OCI-LY3 (cell line): ENCODE data around the gene TNRC18.

Experiments
- H2AFZ ChIP-seq: fragments of 200-600, 300-600 bp; shearing (Covaris generic); 2 replicates; pipeline ENCODE4 v1.6.0; 2014; ENCODE audit warnings: antibody characterized with exemption, low read depth, low read length
- H3K27ac ChIP-seq: fragments of 200-600, 300-600 bp; sonication (generic); 2 replicates; pipeline ENCODE4 v1.5.1; 2014; ENCODE audit warnings: mild to moderate bottlenecking, low read length, moderate library complexity, mixed read lengths
- H3K27me3 ChIP-seq: fragments of 200-600, 300-600 bp; sonication (generic); 2 replicates; pipeline ENCODE4 v1.6.1; 2014; ENCODE audit warnings: low read depth, low read length, mixed read lengths
- H3K36me3 ChIP-seq: fragments of 200-600, 300-600 bp; sonication (generic); replicated peaks from 2 replicates; pipeline ENCODE3; 2014; ENCODE audit warnings: low read depth, low read length, mixed read lengths
- H3K4me1 ChIP-seq: fragments of 300-600, 200-600 bp; sonication (generic); 2 replicates; pipeline ENCODE4 v1.6.1; 2014; ENCODE audit warnings: low read length, mixed read lengths
- H3K4me2 ChIP-seq: fragments of 200-600, 300-600 bp; sonication (generic); 2 replicates; pipeline ENCODE4 v1.6.1; 2014; ENCODE audit warnings: low read length, mixed read lengths
- H3K4me3 ChIP-seq: fragments of 300-600, 200-600 bp; sonication (generic); 2 replicates; pipeline ENCODE4 v1.5.1; 2014; ENCODE audit warnings: antibody characterized with exemption, mild to moderate bottlenecking, low read length, moderate library complexity
- H3K79me2 ChIP-seq: fragments of 300-600, 200-600 bp; shearing (Covaris generic); 2 replicates; pipeline ENCODE4 v1.6.1; 2014; ENCODE audit warnings: mild to moderate bottlenecking, low read length, mixed read lengths
- H3K9ac ChIP-seq: fragments of 300-600, 200-600 bp; shearing (Covaris generic); 2 replicates; pipeline ENCODE4 v1.6.0; 2014; ENCODE audit warnings: mild to moderate bottlenecking, low read length, moderate library complexity
- H3K9me3 ChIP-seq: fragments of 200-600, 300-600 bp; shearing (Covaris generic); 2 replicates; pipeline ENCODE4 v1.6.1; 2014; ENCODE audit warnings: low read length, mixed read lengths; ENCODE audit not compliant: insufficient read depth
- H4K20me1 ChIP-seq: fragments of 200-600, 300-600 bp; sonication (generic); 2 replicates; pipeline ENCODE4 v1.6.1; 2016; ENCODE audit warnings: low read length, mixed read lengths; ENCODE audit not compliant: insufficient read depth
- EZH2phosphoT487 ChIP-seq: fragments of 200-600 bp; shearing (Covaris generic); IDR thresholded peaks from 2 replicates; pipeline ENCODE4 v1.6.1; 2018; ENCODE audit warnings: antibody characterized with exemption, mixed run types, low read depth
- TF ChIP-seq, protein P1 (sequence below): fragments of 200-600, 300-600 bp; sonication (generic); IDR thresholded peaks from 2 replicates; pipeline ENCODE4 v1.5.1; 2014; ENCODE audit warnings: antibody characterized with exemption, low read length, low read depth

TNRC18 gene

DNA sequence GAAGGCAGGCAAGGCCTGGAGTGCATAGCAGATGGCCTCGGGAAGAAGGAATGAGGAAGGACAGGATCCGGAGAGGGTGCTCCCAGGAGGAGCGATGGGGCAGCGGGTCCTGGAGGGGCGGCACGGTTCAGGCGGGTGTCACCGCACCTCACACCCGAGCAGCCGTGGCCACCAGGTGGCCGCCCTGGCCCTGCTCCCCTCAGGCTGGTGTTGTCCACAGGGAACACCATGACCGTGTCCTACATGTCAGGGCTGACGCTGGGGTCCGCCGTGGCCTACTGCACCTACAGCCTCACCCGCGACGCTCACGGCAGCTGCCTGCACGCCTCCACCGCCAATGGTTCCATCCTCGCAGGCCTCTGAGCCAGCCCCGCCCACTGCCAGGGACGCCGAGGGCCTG, 121.1 kb downstream of the TNRC18 start:
- Histone ChIP-seq H3K4me1 (no peaks in the 10 kb centered on the region), H3K4me2 (no peak overlapping the region), H2AFZ (no peak overlapping the region), H3K9me3 (no peaks in the 10 kb centered on the region), H3K79me2 (no peaks in the 10 kb centered on the region), H3K36me3 (no peaks in the 10 kb centered on the region), H3K9ac (no peak overlapping the region), H3K4me3 (no peak overlapping the region), H3K27ac (no peak overlapping the region), H3K27me3 (no peaks in the 10 kb centered on the region), H4K20me1 (no peaks in the 10 kb centered on the region)
- TF ChIP-seq, protein P1, sequence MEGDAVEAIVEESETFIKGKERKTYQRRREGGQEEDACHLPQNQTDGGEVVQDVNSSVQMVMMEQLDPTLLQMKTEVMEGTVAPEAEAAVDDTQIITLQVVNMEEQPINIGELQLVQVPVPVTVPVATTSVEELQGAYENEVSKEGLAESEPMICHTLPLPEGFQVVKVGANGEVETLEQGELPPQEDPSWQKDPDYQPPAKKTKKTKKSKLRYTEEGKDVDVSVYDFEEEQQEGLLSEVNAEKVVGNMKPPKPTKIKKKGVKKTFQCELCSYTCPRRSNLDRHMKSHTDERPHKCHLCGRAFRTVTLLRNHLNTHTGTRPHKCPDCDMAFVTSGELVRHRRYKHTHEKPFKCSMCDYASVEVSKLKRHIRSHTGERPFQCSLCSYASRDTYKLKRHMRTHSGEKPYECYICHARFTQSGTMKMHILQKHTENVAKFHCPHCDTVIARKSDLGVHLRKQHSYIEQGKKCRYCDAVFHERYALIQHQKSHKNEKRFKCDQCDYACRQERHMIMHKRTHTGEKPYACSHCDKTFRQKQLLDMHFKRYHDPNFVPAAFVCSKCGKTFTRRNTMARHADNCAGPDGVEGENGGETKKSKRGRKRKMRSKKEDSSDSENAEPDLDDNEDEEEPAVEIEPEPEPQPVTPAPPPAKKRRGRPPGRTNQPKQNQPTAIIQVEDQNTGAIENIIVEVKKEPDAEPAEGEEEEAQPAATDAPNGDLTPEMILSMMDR: no peak
- no peak for TF ChIP-seq EZH2phosphoT487

DNA sequence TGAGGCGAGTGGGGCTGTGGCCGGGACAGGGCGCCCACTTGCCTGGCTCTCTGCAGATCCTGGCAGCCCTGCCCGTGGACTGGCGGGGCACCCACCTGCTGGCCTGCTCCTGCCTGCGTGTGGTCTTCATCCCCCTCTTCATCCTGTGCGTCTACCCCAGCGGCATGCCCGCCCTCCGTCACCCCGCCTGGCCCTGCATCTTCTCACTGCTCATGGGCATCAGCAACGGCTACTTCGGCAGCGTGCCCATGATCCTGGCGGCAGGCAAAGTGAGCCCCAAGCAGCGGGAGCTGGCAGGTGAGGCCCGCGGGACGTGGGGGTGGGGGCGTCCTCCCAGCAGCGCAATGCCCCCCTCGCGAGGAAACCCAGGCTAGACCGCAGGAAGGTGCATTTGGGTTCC, 123.3 kb downstream of the TNRC18 start:
- Histone ChIP-seq H3K9ac (no peak overlapping the region), H3K36me3 (no peaks in the 10 kb centered on the region), H3K4me1 (no peaks in the 10 kb centered on the region), H3K79me2 (no peaks in the 10 kb centered on the region), H3K4me2 (no peak overlapping the region), H3K27ac (no peak overlapping the region), H3K27me3 (no peaks in the 10 kb centered on the region), H2AFZ (no peak overlapping the region), H3K9me3 (no peaks in the 10 kb centered on the region), H4K20me1 (no peaks in the 10 kb centered on the region), H3K4me3 (no peak overlapping the region)
- no peak for TF ChIP-seq EZH2phosphoT487
- TF ChIP-seq, protein P1: no peak

GRCh38 chr7:5296611-5297226, 126.9 kb downstream of the TNRC18 start:
- Histone ChIP-seq H2AFZ (no peak overlapping the region), H3K27ac (no peak overlapping the region), H3K36me3 (no peaks in the 10 kb centered on the region), H3K27me3 (no peaks in the 10 kb centered on the region), H3K9me3 (no peaks in the 10 kb centered on the region), H3K4me2 (no peak overlapping the region), H3K9ac (no peak overlapping the region), H3K4me3 (no peak overlapping the region), H3K4me1 (no peaks in the 10 kb centered on the region), H4K20me1 (no peaks in the 10 kb centered on the region), H3K79me2 (no peaks in the 10 kb centered on the region)
- TF ChIP-seq EZH2phosphoT487: no peak
- TF ChIP-seq, protein P1: no peak

- TF ChIP-seq EZH2phosphoT487: no peak
- TF ChIP-seq, protein P1: no peak
- no peak overlapping the region for H2AFZ ChIP-seq
- no peaks in the 10 kb centered on the region for H4K20me1 ChIP-seq
- no peaks in the 10 kb centered on the region for H3K4me1 ChIP-seq
- no peak overlapping the region for H3K4me2 ChIP-seq
- no peaks in the 10 kb centered on the region for H3K36me3 ChIP-seq
- no peaks in the 10 kb centered on the region for H3K27me3 ChIP-seq
- no peaks in the 10 kb centered on the region for H3K9me3 ChIP-seq
- no peaks in the 10 kb centered on the region for H3K79me2 ChIP-seq
- no peak overlapping the region for H3K27ac ChIP-seq
- H3K4me3 ChIP-seq: no peak overlapping the region
- no peak overlapping the region for H3K9ac ChIP-seq
Measured at GRCh38 chr7:5296015-5296610, 127.5 kb downstream of the TNRC18 start.
